ENCODE data around the gene COMMD10.
"Not testable (repeated sequence)": the region's sequence is repeated elsewhere in the genome, so short reads cannot be mapped to it uniquely, and the experiment has no call there.

Gene COMMD10

DNA sequence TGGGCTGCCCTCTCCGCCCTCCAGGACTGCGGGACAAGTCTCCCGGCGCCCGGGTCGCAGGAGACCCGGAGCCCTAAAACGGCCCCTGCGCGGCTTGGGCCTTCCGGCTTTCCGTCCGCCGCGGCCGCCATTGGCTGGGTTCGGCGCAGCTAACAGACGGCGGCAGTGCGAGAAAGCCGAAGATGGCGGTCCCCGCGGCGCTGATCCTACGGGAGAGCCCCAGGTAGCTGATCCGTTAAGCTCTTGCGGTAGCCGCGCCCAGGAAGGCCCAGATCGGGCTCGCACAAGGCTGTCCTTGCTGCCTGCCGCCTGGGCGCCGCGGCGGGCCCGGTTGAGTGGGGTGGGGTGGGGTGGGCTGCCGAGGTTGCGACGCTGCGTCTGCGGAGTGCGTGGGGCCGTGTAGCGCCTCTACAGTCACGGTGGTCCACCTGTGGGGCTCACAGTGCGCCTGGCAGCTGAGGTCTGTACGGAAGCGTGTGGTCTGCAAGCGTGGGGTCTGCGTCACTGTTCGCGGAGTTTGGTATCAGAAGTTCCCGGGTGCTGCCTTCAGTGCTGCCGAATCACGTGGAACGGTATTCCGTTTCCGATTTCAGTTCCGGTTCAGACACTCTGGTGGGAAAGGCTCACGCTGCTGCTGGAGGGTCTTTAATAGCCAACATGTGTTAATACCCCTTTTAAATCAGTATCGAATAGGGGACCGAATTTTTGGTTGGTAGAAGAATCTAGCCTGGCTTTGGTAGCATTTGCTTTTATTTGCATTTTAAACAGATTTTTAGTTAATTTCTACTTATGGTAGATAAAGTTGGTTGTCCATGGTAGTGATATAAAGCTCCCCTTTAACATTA lies at the start of gene COMMD10:
COMMD10 (plus strand) TSS at position 155 of the 845 bp plus-strand sequence.
- FAIRE-seq: no peak

DNA sequence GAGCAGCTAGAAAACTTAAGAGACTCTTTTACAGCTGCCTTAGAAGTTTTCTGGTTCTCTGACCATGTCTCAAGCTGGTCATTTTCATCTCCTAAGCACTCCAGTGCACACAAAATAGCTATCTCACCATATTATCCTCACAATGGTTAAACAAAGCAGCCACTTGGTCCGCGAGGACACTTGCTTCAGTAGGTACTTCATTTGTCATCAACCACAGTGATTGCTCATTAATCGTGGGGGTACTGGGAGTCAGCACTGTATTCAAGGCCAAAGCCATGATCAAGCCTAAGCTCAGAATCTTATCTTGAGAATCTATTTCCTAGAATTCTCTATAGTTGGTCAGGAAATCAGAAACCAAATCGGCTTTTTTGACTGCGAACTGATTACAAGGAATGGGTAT lies 49.7 kb upstream of the COMMD10 start:
- FAIRE-seq: no peak

DNA sequence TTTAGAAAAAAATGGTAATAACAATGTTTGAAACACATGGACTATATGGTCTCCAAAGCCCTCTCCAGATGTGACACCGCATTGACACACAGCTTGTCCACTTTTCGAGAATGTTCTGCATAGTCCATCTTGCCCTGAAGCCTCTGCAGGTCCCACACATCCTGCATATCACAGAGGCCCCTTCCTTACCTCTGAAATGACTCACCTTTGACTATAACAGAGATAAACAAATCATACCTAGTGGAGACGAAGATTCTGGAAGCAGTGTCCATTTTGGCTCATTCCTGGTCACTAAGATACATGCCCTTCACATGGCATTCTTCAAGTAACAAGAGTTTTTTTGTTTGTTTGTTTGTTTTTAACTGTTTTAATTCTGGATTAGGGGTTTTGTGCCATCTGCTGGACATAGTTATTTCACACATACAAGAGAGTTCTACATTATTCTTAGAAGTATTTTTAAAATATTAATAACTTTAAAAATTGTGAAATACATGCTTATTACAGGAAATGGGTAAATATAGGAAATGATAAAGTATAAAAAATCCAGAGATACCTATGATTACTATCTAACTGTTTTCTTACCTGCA lies 47.5 kb upstream of the COMMD10 start:
- FAIRE-seq: no peak

DNA sequence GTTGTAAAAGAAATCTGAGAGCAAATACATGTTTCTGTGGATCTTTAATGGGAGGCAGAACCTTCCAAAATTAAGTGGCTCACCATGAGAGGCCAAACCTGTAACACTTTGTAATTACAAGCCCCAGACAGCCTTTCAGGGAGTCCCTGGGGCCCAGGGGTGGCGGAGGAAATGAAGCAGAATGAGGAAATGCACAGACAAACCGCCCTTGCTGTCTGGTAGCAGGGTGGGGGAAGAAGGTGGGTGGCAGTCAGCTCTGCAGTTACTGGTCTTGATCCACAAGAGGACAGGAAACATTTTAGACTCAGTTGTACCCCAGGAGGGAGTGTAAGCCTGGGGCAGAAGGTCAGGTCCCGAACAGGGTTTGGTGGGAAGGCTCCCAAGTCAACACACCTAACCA lies 46.0 kb upstream of the COMMD10 start:
- no peak for FAIRE-seq

- FAIRE-seq: no peak
These were observed 42.5 kb upstream of the COMMD10 start for GRCh38 chr5:116042375-116042774.

DNA sequence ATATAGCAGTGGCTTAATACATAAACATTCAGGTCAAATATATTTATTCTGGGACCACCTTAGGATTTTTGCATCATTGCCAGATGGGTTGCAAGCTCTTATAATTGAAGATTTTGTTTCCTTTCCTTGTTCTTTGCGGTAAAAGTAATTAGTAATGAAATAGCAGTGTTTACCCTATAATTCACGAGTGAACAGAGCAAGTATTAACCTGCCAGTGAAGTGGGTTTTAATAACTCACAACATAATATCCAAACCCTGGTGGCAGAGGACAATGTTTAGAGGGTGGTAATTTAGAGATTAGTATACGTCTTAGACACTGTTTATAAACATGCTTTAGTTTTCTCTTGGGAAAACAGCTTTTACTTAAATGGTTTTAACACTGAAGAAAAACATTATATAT lies 40.8 kb upstream of the COMMD10 start:
- no peak for FAIRE-seq

GRCh38 chr5:116045821-116046220 lies 39.0 kb upstream of the COMMD10 start:
- no peak for FAIRE-seq

DNA sequence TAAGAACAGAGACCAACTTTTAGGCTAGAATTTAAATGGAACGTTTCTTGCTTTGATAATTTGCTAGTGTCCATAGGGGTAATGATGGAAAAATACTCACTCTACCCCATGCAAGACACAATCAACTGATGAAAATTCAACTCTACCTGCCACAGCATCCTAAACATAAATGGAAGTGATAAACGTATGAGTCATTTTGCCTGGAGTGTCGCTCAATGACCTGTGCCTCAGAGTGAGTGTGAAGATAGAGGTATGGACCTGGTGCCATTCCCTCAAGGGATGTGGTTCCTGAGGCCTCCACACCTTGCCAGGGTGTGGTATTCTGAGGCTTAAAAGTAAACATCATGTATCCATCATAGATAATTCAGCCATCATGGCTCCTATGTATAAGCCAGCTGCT lies 38.6 kb upstream of the COMMD10 start:
- no peak for FAIRE-seq

GRCh38 chr5:116046823-116047222 lies 38.0 kb upstream of the COMMD10 start:
- no peak for FAIRE-seq

DNA sequence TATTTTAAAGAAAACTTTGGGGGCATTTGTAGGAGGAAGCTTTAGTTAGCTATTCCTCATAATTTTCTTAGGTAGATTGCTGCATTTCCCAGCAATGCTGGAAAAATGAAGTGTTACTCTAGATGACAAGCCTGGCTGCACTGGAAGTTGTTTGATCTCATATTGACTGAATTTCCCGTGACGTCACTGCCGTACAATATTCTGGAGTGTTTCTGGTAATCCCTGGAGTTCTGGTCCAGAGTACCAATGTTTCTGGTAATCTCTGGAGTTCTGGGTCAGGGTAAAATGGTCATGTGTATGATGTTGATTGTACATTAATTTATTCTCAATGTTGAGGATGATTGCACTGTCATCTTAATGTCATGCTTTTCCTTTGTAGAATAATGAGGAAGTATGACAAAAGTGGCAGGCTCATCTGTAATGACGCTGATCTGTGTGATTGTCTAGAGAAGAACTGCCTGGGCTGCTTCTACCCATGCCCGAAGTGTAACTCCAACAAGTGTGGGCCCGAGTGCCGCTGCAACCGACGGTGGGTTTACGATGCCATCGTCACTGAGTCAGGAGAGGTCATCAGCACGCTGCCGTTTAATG lies 26.4 kb upstream of the COMMD10 start:
- no peak for FAIRE-seq

GRCh38 chr5:116062352-116062751 lies 22.5 kb upstream of the COMMD10 start:
- FAIRE-seq: no peak

DNA sequence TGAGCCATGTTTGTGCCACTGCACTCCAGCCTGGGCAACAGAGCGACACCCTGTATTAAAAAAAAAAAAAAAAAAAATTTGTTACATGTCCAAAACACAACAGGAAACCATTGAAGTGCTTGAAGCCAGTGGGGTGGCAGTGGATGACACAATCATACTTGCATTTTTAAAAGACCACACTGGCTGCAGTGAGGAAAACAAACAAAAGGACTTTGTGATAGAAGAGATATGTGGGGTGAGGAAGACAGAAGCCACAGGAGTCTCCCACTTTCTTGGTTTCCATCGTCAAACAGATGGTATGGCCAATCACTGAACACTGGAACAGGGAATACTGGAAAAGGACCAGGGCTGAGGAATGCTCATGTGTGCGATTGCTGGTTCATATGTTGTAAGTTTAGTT lies 20.9 kb upstream of the COMMD10 start:
- no peak for FAIRE-seq

- FAIRE-seq: peak; percentile 95
These were observed 16.7 kb upstream of the COMMD10 start for GRCh38 chr5:116068028-116068632.

GRCh38 chr5:116071211-116071610 lies 13.6 kb upstream of the COMMD10 start:
- no peak for FAIRE-seq

GRCh38 chr5:116075191-116075831 lies 9.5 kb upstream of the COMMD10 start:
- FAIRE-seq: no peak

DNA sequence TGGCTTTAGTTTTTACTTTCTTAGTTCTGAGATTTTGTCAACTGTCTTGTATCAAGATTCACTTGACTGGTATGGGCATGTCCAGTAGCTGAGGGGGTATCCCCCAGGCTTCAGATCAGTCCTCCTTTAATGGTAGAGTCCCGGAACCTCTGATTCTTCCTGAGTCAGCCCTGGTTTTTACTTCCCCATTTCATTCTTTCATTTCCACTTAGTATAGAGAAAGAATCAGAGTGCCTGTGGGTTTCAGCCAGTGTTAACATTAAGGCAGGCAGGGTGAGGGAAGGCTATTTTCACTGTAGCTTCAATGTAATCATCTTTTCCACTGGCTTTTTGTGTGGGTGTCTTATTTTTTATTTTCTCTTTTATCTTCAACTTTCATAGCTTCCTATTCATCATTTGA lies 8.3 kb upstream of the COMMD10 start:
- FAIRE-seq: no peak

DNA sequence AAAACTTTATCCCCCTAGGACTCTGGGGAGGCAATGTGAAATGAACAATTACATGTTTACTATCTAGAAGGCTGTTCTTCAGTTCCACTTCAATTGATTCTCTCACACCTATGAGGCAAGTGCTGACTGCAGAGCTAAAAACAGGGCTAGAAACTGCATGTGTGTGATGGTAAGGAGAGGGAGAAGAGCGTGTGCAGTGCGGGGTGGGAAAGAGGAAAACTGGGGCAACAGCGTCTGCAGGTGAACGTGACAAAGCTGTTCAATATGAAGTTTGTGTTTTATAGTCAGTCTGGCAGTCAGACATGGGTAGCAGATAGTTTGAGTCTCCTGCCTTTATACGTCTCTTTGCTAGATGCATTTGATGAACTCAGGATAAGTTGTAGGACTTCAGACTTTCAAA lies 6.6 kb upstream of the COMMD10 start:
- FAIRE-seq: no peak

DNA sequence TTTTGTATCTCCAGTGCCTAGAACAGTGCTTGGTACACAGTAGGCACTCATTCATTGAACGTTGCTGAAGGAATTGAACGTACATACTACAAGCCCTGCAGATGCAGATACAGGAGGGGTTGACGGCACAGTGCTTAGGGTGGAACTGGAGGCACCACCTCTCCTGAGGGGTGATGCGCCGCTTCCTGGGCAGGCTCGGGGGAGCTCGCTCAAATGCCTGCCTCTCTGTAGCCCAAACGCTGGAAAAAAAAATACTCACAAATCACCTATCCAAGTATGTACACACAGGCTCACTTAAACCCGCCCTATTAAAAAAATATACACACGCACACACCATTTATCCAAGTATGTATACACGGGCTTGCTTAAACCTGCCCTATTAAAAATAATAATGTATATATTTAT lies 536 bp upstream of the COMMD10 start:
- FAIRE-seq: no peak

GRCh38 chr5:116086309-116086708 lies 1.5 kb downstream of the COMMD10 start:
- not testable (repeated sequence) for FAIRE-seq

GRCh38 chr5:116088062-116088461 lies 3.2 kb downstream of the COMMD10 start:
- FAIRE-seq: no peak

DNA sequence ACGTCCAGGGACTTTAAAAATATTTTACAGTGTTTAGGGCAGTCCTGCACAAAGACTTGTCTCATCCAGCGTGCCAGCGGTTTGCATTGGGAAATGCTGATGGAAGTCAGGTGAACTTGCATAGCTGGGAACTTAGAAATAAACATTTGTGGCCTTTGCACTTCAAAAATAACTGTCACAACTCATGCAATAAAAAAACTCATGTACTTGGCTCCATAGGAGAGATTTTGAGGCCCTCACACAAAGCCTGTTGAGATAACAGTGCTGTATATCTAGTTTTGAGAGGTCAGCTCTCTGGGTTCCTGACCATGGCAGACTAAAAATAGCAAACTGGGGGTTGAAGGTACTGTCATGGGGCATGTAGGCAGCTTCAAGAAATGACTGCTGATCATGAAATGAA lies 5.5 kb downstream of the COMMD10 start:
- FAIRE-seq: no peak

- FAIRE-seq: no peak
These were observed 6.6 kb downstream of the COMMD10 start for GRCh38 chr5:116091416-116091815.

DNA sequence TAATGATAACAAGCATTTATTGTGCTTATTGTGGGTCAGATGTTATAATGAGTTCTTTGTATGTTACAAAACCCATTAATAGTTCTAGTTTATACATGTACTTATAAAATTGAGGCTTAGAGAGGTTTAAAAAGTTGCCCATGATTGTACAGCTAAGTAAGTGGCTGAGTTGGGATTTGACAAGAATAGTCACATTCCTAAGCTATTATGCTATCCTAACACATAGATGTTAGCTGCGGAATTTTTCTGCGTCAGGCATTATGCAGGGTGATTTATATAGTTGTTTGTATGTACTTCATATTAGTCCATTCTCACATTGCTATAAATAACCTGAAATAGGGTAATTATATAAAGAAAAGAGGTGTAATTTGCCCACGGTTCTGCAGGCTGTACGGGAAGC lies 12.5 kb downstream of the COMMD10 start:
- no peak for FAIRE-seq
